Transverse colon (tissue), 4 donors: ENCODE results near the gene ADAMTS3.

Experiments
- POLR2A ChIP-seq: fragments of 450-650 bp; IDR thresholded peaks from one replicate; pipeline ENCODE4 v1.6.1; 2016; ENCODE audit warnings: antibody characterized with exemption, mild to moderate bottlenecking, moderate library complexity
- POLR2AphosphoS5 ChIP-seq, 3 donors: sonication (generic); formaldehyde crosslinking; IDR thresholded peaks; one replicate each; pipeline ENCODE4 v1.6.1; 2016; ENCODE audit warnings: antibody characterized with exemption in 3 of 3
- TF ChIP-seq, protein P1 (sequence below), 5 experiments: fragments of 200-600 bp in 3 of 5; fragments of 450-650 bp in 2 of 5; sonication (generic) in 3 of 5; IDR thresholded peaks; 1 replicate in 2 of 5; 2 replicates in 3 of 5; pipeline ENCODE4 v1.5.1; 2016 to 2017; ENCODE audit warnings: antibody characterized with exemption in 5 of 5, inconsistent platforms in 3 of 5, mild to moderate bottlenecking in 2 of 5, moderate library complexity in 1 of 5

DNA sequence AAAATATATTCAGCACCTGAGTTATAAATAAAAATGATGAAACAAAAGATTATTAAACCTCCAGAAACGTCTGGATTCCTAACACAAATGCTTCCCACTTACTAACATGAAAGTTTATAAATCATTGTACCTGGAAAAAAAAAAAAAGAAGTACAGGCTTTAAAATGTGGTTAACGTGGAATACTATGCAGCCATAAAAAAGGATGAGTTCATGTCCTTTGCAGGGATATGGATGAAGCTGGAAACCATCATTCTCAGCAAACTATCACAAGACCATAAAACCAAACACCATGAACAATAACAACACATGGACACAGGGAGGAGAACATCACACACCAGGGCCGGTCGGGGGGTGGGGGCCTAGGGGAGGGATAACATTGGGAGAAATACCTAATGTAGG, 160.5 kb downstream of the ADAMTS3 start:
- TF ChIP-seq, protein P1, sequence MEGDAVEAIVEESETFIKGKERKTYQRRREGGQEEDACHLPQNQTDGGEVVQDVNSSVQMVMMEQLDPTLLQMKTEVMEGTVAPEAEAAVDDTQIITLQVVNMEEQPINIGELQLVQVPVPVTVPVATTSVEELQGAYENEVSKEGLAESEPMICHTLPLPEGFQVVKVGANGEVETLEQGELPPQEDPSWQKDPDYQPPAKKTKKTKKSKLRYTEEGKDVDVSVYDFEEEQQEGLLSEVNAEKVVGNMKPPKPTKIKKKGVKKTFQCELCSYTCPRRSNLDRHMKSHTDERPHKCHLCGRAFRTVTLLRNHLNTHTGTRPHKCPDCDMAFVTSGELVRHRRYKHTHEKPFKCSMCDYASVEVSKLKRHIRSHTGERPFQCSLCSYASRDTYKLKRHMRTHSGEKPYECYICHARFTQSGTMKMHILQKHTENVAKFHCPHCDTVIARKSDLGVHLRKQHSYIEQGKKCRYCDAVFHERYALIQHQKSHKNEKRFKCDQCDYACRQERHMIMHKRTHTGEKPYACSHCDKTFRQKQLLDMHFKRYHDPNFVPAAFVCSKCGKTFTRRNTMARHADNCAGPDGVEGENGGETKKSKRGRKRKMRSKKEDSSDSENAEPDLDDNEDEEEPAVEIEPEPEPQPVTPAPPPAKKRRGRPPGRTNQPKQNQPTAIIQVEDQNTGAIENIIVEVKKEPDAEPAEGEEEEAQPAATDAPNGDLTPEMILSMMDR (IDR thresholded peaks at IDR 0.05): no peak
- TF ChIP-seq POLR2A (no peak), POLR2AphosphoS5 (IDR thresholded peaks at IDR 0.05) (no peak)
